HG02884 (cell line): ENCODE results near the gene PTBP1.
"Not testable (repeated sequence)": the region's sequence is repeated elsewhere in the genome, so short reads cannot be mapped to it uniquely, and the experiment has no call there.

Source experiments
- ATAC-seq: cut with Tn5 transposase; IDR thresholded peaks from one replicate; pipeline ENCODE4 v1.9.1; 2021; ENCODE audit warnings: mild to moderate bottlenecking, moderate library complexity; ENCODE audit not compliant: unreplicated experiment

Gene PTBP1

GRCh38 chr19:850979-851335 is 53.7 kb downstream of the PTBP1 start:
- no peak for ATAC-seq

DNA sequence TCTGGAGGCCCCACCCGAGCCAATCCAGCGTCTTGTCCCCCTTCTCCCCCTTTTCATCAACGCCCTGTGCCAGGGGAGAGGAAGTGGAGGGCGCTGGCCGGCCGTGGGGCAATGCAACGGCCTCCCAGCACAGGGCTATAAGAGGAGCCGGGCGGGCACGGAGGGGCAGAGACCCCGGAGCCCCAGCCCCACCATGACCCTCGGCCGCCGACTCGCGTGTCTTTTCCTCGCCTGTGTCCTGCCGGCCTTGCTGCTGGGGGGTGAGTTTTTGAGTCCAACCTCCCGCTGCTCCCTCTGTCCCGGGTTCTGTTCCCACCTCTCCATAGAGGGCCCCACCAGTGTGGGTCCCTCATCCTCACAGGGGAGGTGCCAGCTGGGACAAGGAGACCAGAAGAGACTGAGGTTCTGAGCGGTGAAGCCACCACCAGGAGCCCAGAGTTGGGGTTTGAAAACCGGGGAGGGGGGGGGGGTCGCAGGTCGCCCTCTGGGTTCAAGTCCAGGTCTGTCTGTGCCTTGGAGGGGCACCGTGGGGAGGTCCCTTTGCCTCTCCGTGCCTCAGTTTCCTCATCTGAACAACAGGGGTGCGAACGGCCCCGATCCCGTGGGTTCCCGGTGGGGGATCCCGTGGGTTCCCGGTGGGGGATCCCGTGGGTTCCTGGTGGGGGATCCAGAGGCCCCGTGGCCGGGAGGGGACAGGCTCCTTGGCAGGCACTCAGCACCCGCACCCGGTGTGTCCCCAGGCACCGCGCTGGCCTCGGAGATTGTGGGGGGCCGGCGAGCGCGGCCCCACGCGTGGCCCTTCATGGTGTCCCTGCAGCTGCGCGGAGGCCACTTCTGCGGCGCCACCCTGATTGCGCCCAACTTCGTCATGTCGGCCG is 55.1 kb downstream of the PTBP1 start, which contains the start of gene ELANE:
TSS of gene ELANE (plus strand) at position 168 of the 878 bp plus-strand sequence. CDS start at position 194, 26 bp downstream.
- no peak for ATAC-seq

- no peak for ATAC-seq
These were observed 55.8 kb downstream of the PTBP1 start for GRCh38 chr19:853014-853585.

GRCh38 chr19:853614-854220 is 56.5 kb downstream of the PTBP1 start:
- not testable (repeated sequence) for ATAC-seq

DNA sequence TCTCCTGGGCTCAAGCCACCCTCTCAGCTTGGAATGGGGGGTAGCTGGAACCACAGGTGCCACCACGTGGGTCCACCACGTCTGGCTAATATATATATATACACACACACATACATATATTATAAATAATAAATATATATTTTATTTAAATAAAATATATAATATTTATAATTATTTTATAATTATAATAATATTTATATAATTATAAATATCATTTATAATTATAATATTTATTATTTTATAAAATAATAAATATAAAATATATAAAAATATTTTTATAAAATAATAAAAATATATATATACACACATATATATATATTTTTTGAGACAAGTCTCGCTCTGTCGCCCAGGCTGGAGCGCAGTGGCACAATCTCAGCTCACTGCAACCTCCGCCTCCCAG is 57.3 kb downstream of the PTBP1 start:
- no peak for ATAC-seq

DNA sequence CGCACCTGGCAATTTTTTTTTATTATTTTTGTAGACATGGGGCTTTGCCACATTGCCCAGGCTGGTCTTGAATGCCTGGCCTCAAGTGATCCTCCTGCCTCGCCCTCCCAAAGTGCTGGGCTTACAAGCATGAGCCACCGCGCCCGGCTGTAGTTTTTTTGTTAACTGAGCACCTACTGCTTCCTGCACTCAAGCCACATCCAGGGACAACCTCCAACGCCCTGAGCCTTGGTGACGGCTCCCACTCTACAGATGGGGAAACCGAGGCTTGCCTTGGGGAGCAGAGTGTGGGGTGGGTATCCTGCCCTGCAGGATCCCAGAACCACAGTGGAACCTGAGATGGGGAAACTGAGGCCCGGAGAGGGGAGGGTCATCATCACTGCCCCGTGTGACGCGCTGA is 57.9 kb downstream of the PTBP1 start:
- ATAC-seq, result no peak

GRCh38 chr19:855566-856120 is 58.4 kb downstream of the PTBP1 start:
- ATAC-seq, result no peak

DNA sequence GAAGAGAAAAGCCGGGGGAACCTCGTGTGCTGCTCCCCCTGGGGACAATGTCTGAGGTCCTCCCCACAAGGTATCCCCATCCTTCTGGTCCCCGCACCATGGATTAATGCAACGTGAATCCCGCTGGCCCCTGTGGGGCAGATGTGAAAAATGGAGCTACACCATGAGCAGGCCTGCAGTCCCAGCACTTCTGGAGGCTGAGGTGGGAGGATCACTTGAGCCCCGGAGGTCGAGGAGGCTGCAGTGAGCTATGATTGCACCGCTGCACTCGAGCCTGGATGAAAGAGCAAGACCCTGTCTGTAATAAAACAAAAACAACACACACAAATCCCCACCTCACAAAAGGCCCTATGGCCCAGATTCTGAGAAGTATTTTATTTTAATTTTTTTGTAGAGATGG is 61.0 kb downstream of the PTBP1 start:
- ATAC-seq, result no peak

GRCh38 chr19:858868-859843 is 61.9 kb downstream of the PTBP1 start, which contains the start of gene CFD:
Gene CFD (plus strand): TSS chr19:859664. CDS start chr19:859690, 26 bp downstream.
- no peak for ATAC-seq

GRCh38 chr19:861141-861755 is 64.0 kb downstream of the PTBP1 start:
- ATAC-seq, result no peak
